ENCODE measurements around the gene LRRC34. TPM values are rescaled to one million over a fixed set of nuclear protein-coding genes. Genes with fewer than 3 reads are reported as not detected.

The LRRC34 gene
- total and polyA plus RNA-seq, 2 donors (not counting 1 experiment from before 2014, with no cell fraction given) = 3.5 to 11.8 TPM

DNA sequence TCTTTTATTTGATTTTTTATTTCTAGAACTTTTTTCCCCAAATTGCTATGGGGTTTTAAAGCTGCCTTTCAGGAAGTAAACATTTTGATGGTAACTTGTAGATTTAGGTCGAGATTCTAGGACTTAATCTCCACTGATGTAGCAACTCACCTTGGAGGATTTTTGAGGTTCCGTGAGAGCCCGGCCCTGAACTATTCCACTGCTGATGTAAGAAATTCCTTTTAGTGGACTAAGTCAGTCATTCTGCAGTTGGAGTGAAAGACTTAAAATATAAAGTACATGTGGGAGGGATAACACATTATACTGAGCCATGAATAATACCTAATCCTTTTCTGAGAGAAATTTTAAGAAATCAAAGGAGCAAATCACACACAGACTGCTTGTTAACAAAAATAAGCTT, 12.6 kb upstream of the LRRC34 start:
- TF ChIP-seq, protein P1, sequence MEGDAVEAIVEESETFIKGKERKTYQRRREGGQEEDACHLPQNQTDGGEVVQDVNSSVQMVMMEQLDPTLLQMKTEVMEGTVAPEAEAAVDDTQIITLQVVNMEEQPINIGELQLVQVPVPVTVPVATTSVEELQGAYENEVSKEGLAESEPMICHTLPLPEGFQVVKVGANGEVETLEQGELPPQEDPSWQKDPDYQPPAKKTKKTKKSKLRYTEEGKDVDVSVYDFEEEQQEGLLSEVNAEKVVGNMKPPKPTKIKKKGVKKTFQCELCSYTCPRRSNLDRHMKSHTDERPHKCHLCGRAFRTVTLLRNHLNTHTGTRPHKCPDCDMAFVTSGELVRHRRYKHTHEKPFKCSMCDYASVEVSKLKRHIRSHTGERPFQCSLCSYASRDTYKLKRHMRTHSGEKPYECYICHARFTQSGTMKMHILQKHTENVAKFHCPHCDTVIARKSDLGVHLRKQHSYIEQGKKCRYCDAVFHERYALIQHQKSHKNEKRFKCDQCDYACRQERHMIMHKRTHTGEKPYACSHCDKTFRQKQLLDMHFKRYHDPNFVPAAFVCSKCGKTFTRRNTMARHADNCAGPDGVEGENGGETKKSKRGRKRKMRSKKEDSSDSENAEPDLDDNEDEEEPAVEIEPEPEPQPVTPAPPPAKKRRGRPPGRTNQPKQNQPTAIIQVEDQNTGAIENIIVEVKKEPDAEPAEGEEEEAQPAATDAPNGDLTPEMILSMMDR (IDR thresholded peaks at IDR 0.05) = no peak
- TF ChIP-seq EZH2 (IDR thresholded peaks at IDR 0.05; ENCODE audit: borderline replicate concordance, insufficient read depth, low read depth, low read length, poor library complexity, severe bottlenecking) = no peak

DNA sequence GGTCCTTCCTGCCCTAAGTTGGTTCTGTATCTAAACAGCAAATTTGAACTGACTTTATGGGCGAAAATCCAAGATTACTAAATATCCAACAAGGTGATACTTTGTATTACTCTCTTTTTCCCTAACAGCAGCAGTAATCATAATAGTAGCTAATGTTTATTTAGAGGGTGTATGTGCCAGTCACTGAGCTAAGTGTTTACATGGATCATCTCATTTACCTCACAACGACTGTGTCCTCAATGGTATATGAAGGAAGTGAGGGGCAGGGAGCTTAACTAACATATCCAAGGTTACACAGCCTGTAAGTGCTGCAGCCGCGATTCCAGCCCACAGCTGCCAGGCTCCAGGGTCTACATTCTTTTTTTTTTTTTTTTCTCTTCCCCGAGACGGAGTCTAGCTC, 10.3 kb upstream of the LRRC34 start:
- DNase-seq (no peak), ATAC-seq (ENCODE audit: low read depth) (no peak)
- Histone ChIP-seq H3K4me3 (ENCODE audit: control extremely low read depth in 1 of 5, extremely low read depth in 1 of 5, insufficient read depth in 1 of 5, low read depth in 2 of 5, low read length in 4 of 5) (no peak overlapping the region), H3K9ac (ENCODE audit: low read length) (no peak overlapping the region), H4K20me1 (ENCODE audit: control insufficient read depth, insufficient read depth, low read length, poor library complexity, severe bottlenecking) (no peaks in the 10 kb centered on the region), H2AFZ (ENCODE audit: insufficient read depth, low read depth, low read length, poor library complexity, severe bottlenecking) (no peak overlapping the region), H3K27me3 (replicated peaks in 1 of 4; ENCODE audit: control extremely low read depth in 1 of 4, control insufficient read depth in 3 of 4, insufficient read depth in 4 of 4, low read length in 3 of 4) (no peaks in the 10 kb centered on the region), H3K79me2 (ENCODE audit: control insufficient read depth, insufficient read depth, low read length) (no peaks in the 10 kb centered on the region), H3K36me3 (replicated peaks in 1 of 2; ENCODE audit: control extremely low read depth in 1 of 2, control insufficient read depth in 1 of 2, extremely low read depth in 1 of 2, insufficient read depth in 2 of 2, low read length in 1 of 2) (no peaks in the 10 kb centered on the region), H3K9me3 (ENCODE audit: control extremely low read depth in 1 of 3, control insufficient read depth in 2 of 3, insufficient read depth in 1 of 3, low read length in 2 of 3) (no peaks in the 10 kb centered on the region), H3K4me1 (ENCODE audit: control insufficient read depth in 2 of 2, insufficient read depth in 2 of 2, low read length in 2 of 2) (peaks cover 0 to 8% of the 10 kb centered on the region in 2 donors), H3K4me2 (replicated peaks; ENCODE audit: low read depth, low read length, poor library complexity, severe bottlenecking) (no peak overlapping the region), H3K27ac (ENCODE audit: low read length in 2 of 2) (no peak overlapping the region)
- H3K27me3 Mint-ChIP-seq = no peaks in the 10 kb centered on the region
- H3K27ac Mint-ChIP-seq = no peak overlapping the region
- peaks cover 7% of the 10 kb centered on the region for H3K4me1 Mint-ChIP-seq
- no peak for TF ChIP-seq EZH2 (IDR thresholded peaks at IDR 0.05; ENCODE audit: borderline replicate concordance, insufficient read depth, low read depth, low read length, poor library complexity, severe bottlenecking)
- TF ChIP-seq, protein P1 (IDR thresholded peaks at IDR 0.05) = no peak
- H3K4me3 Mint-ChIP-seq = no peak overlapping the region
- intact Hi-C loops (cut with micrococcal nuclease) = no loop called here
- no peaks in the 10 kb centered on the region for H3K9me3 Mint-ChIP-seq (ENCODE audit: insufficient read depth)
- CTCF ChIA-PET = interaction anchor here (1.1 kb wide), 1 partner anchor 9 kb away, joined by 3 read pairs; no protein-coding TSS in a partner anchor
- POLR2A ChIA-PET = no interaction called here
- 80% methylated on average over 1 of the region's 6 CpGs for WGBS (ENCODE audit: insufficient coverage)

More for the DNA sequence above, 12.6 kb upstream of the LRRC34 start:
- Mint-ChIP-seq H3K27me3 (no peaks in the 10 kb centered on the region), H3K4me3 (no peak overlapping the region), H3K27ac (no peak overlapping the region), H3K4me1 (peaks cover 6% of the 10 kb centered on the region), H3K9me3 (ENCODE audit: insufficient read depth) (no peaks in the 10 kb centered on the region)
- Histone ChIP-seq H3K4me3 (ENCODE audit: control extremely low read depth in 1 of 5, extremely low read depth in 1 of 5, insufficient read depth in 1 of 5, low read depth in 2 of 5, low read length in 4 of 5) (no peak overlapping the region), H3K4me2 (replicated peaks; ENCODE audit: low read depth, low read length, poor library complexity, severe bottlenecking) (no peak overlapping the region), H4K20me1 (ENCODE audit: control insufficient read depth, insufficient read depth, low read length, poor library complexity, severe bottlenecking) (no peaks in the 10 kb centered on the region), H3K9me3 (ENCODE audit: control extremely low read depth in 1 of 3, control insufficient read depth in 2 of 3, insufficient read depth in 1 of 3, low read length in 2 of 3) (no peaks in the 10 kb centered on the region), H3K27ac (ENCODE audit: low read length in 2 of 2) (no peak overlapping the region), H3K9ac (ENCODE audit: low read length) (no peak overlapping the region), H3K79me2 (ENCODE audit: control insufficient read depth, insufficient read depth, low read length) (no peaks in the 10 kb centered on the region), H3K4me1 (ENCODE audit: control insufficient read depth in 2 of 2, insufficient read depth in 2 of 2, low read length in 2 of 2) (no peaks in the 10 kb centered on the region), H2AFZ (ENCODE audit: insufficient read depth, low read depth, low read length, poor library complexity, severe bottlenecking) (no peak overlapping the region), H3K27me3 (replicated peaks in 1 of 4; ENCODE audit: control extremely low read depth in 1 of 4, control insufficient read depth in 3 of 4, insufficient read depth in 4 of 4, low read length in 3 of 4) (no peaks in the 10 kb centered on the region), H3K36me3 (replicated peaks in 1 of 2; ENCODE audit: control extremely low read depth in 1 of 2, control insufficient read depth in 1 of 2, extremely low read depth in 1 of 2, insufficient read depth in 2 of 2, low read length in 1 of 2) (no peaks in the 10 kb centered on the region)
- 80% methylated on average over 1 of the region's 3 CpGs for WGBS (ENCODE audit: insufficient coverage)
- ChIA-PET CTCF (interaction anchor here (1.0 kb wide), 1 partner anchor 37 kb away, joined by 3 read pairs; no protein-coding TSS in a partner anchor), POLR2A (interaction anchor here (0.6 kb wide), 1 partner anchor 156 kb away, joined by 4 read pairs; no protein-coding TSS in a partner anchor)
- ATAC-seq (ENCODE audit: low read depth) (no peak), DNase-seq (no peak)
- intact Hi-C loops (cut with micrococcal nuclease) = no loop called here

All from B cell (primary cell).